H1 (cell line): Measurements from ENCODE around the gene KIF26B. TPM values are rescaled to one million over a fixed set of nuclear protein-coding genes. Genes with fewer than 3 reads are reported as not detected.
"Not testable (repeated sequence)": the region's sequence is repeated elsewhere in the genome, so short reads cannot be mapped to it uniquely, and the experiment has no call there.

Source experiments
- CTCF ChIA-PET: fragments of 300-600 bp; sonication (Branson Sonifier 250); formaldehyde crosslinking; loops from one replicate; lab custom pipeline; 2021; ENCODE audit not compliant: partially characterized antibody; lab: Charles Lee
- POLR2A ChIA-PET: fragments of 300-600 bp; sonication (Branson Sonifier 250); formaldehyde crosslinking; loops from one replicate; lab custom pipeline; 2021; ENCODE audit warnings: inconsistent platforms; ENCODE audit not compliant: partially characterized antibody; lab: Charles Lee
- DNase-seq, 2 experiments: peaks; one replicate each; pipeline versions ENCODE4 v3.0.0 to v3.0.0-alpha.2; 2010 to 2022; ENCODE audit warnings: low spot score in 2 of 2, low read depth in 1 of 2, mixed read lengths in 1 of 2
- FAIRE-seq: peaks from 2 replicates; lab custom pipeline; 2011; peaks lifted over from hg19 to GRCh38; lab: Jason Lieb, UNC
- H2AFZ ChIP-seq: 2 replicates; pipeline ENCODE4 v1.8.1; 2012; ENCODE audit warnings: low read length, inconsistent platforms
- H2AK5ac ChIP-seq: 2 replicates; pipeline ENCODE4 v1.6.1; 2013; ENCODE audit warnings: low read depth, low read length
- H2BK120ac ChIP-seq: replicated peaks from 2 replicates; pipeline ENCODE3; 2013; ENCODE audit warnings: low read depth, low read length, inconsistent platforms
- H2BK12ac ChIP-seq: 2 replicates; pipeline ENCODE4 v1.6.1; 2013; ENCODE audit warnings: low read depth, low read length
- H2BK15ac ChIP-seq: 2 replicates; pipeline ENCODE4 v1.6.1; 2013; ENCODE audit warnings: low read length
- H2BK20ac ChIP-seq: 2 replicates; pipeline ENCODE4 v1.6.1; 2013; ENCODE audit warnings: low read length
- H2BK5ac ChIP-seq: 2 replicates; pipeline ENCODE4 v1.6.1; 2013; ENCODE audit warnings: low read depth, low read length
- H3K14ac ChIP-seq: 2 replicates; pipeline ENCODE4 v1.6.1; 2013; ENCODE audit warnings: inconsistent platforms; ENCODE audit not compliant: insufficient read length
- H3K18ac ChIP-seq: 2 replicates; pipeline ENCODE4 v1.6.1; 2013; ENCODE audit warnings: low read length; ENCODE audit errors: extremely low read depth
- H3K23ac ChIP-seq: 2 replicates; pipeline ENCODE4 v1.6.1; 2013; ENCODE audit warnings: inconsistent platforms; ENCODE audit not compliant: insufficient read length
- H3K23me2 ChIP-seq: 2 replicates; pipeline ENCODE4 v1.6.1; 2013; ENCODE audit warnings: low read depth, low read length
- H3K27ac ChIP-seq: 2 replicates; pipeline ENCODE4 v1.6.1; 2011; ENCODE audit warnings: low read depth, low read length, inconsistent platforms
- H3K27me3 ChIP-seq, 4 experiments: replicated peaks in 1 of 4; 1 replicate in 1 of 4; 2 replicates in 3 of 4; pipeline versions ENCODE4 v1.6.1 to v1.8.1; 2011 to 2013; ENCODE audit warnings: low read length in 3 of 4, mild to moderate bottlenecking in 3 of 4, inconsistent platforms in 2 of 4, mixed read lengths in 2 of 4, moderate library complexity in 1 of 4; ENCODE audit not compliant: control insufficient read depth in 3 of 4, insufficient read depth in 3 of 4; ENCODE audit errors: extremely low read depth in 1 of 4
- H3K36me3 ChIP-seq, 4 experiments: 2 replicates each; pipeline versions ENCODE4 v1.6.1 to v1.8.1; 2011 to 2013; ENCODE audit warnings: mild to moderate bottlenecking in 4 of 4, low read length in 3 of 4, moderate library complexity in 2 of 4, control low read depth in 1 of 4, inconsistent platforms in 1 of 4; ENCODE audit not compliant: insufficient read depth in 4 of 4, control insufficient read depth in 2 of 4
- H3K4ac ChIP-seq: replicated peaks from 2 replicates; pipeline ENCODE3; 2013; ENCODE audit warnings: low read length, low read depth, mixed read lengths, inconsistent platforms; ENCODE audit not compliant: insufficient read length
- H3K4me1 ChIP-seq, 4 experiments: replicated peaks in 1 of 4; 1 replicate in 1 of 4; 2 replicates in 3 of 4; pipeline versions ENCODE4 v1.6.1 to v1.8.1; 2011 to 2013; ENCODE audit warnings: low read length in 3 of 4, inconsistent platforms in 2 of 4, mixed read lengths in 1 of 4; ENCODE audit not compliant: insufficient read depth in 4 of 4, control insufficient read depth in 3 of 4
- H3K4me2 ChIP-seq, 2 experiments: 2 replicates each; pipeline versions ENCODE4 v1.6.1 to v1.8.1; 2011 to 2013; ENCODE audit warnings: low read depth in 2 of 2, low read length in 2 of 2, control low read depth in 1 of 2, inconsistent platforms in 1 of 2, mild to moderate bottlenecking in 1 of 2; ENCODE audit not compliant: insufficient read depth in 1 of 2
- H3K4me3 ChIP-seq, 4 experiments: fragments of 200-600, 300-600 bp in 1 of 4; sonication (generic), shearing (Covaris generic), sonication (Bioruptor Twin) in 1 of 4; 2 replicates each; pipeline versions ENCODE4 v1.5.1 to v1.8.1; 2011 to 2016; ENCODE audit warnings: low read length in 4 of 4, low read depth in 3 of 4, control low read depth in 2 of 4, inconsistent platforms in 2 of 4, mild to moderate bottlenecking in 2 of 4, mixed read lengths in 1 of 4, moderate library complexity in 1 of 4; ENCODE audit not compliant: insufficient read depth in 2 of 4; ENCODE audit errors: extremely low read depth in 1 of 4
- H3K56ac ChIP-seq: replicated peaks from 2 replicates; pipeline ENCODE3; 2013; ENCODE audit warnings: low read depth, mild to moderate bottlenecking, mixed read lengths, low read length, inconsistent platforms; ENCODE audit not compliant: insufficient read length
- H3K79me1 ChIP-seq: 2 replicates; pipeline ENCODE4 v1.6.1; 2013; ENCODE audit warnings: low read depth, low read length, control low read depth
- H3K79me2 ChIP-seq, 2 experiments: 2 replicates each; pipeline versions ENCODE4 v1.6.1 to v1.8.1; 2012 to 2013; ENCODE audit warnings: low read length in 2 of 2, mild to moderate bottlenecking in 2 of 2, inconsistent platforms in 1 of 2; ENCODE audit not compliant: insufficient read depth in 2 of 2, control insufficient read depth in 1 of 2
- H3K9ac ChIP-seq, 4 experiments: replicated peaks in 1 of 4; 1 replicate in 1 of 4; 2 replicates in 3 of 4; pipeline versions ENCODE4 v1.6.1 to v1.8.1; 2011 to 2013; ENCODE audit warnings: low read depth in 3 of 4, low read length in 3 of 4, control low read depth in 2 of 4, mild to moderate bottlenecking in 2 of 4, moderate library complexity in 2 of 4, inconsistent platforms in 1 of 4; ENCODE audit errors: extremely low read depth in 1 of 4
- H3K9me3 ChIP-seq, 2 experiments: 2 replicates each; pipeline versions ENCODE4 v1.6.1 to v1.8.1; 2012 to 2013; ENCODE audit warnings: mild to moderate bottlenecking in 2 of 2, moderate library complexity in 2 of 2, control low read depth in 1 of 2, inconsistent platforms in 1 of 2, low read depth in 1 of 2, low read length in 1 of 2, mixed read lengths in 1 of 2; ENCODE audit not compliant: insufficient read depth in 2 of 2
- H4K20me1 ChIP-seq, 2 experiments: replicated peaks in 1 of 2; 2 replicates each; pipeline versions ENCODE3 to v1.8.1; 2011 to 2013; ENCODE audit warnings: inconsistent platforms in 2 of 2, low read length in 2 of 2, mild to moderate bottlenecking in 1 of 2; ENCODE audit not compliant: insufficient read depth in 2 of 2, control insufficient read depth in 1 of 2
- H4K5ac ChIP-seq: 2 replicates; pipeline ENCODE4 v1.6.1; 2013; ENCODE audit warnings: low read length, low read depth, mixed read lengths, inconsistent platforms; ENCODE audit not compliant: insufficient read length
- H4K8ac ChIP-seq: 2 replicates; pipeline ENCODE4 v1.8.0; 2013; ENCODE audit warnings: mild to moderate bottlenecking, moderate library complexity, low read length, inconsistent platforms; ENCODE audit not compliant: insufficient read depth; ENCODE audit errors: extremely low read depth
- H4K91ac ChIP-seq: replicated peaks from 2 replicates; pipeline ENCODE3; 2013; ENCODE audit warnings: low read length, mixed read lengths, inconsistent platforms; ENCODE audit not compliant: insufficient read length
- WGBS, 2 experiments: shearing (Covaris generic) in 1 of 2; methylation state at CpG; one replicate each; pipeline versions ENCODE4 v1.1.6 to v1.1.7; 2013 to 2015; ENCODE audit warnings: low lambda C conversion rate in 2 of 2, mixed read lengths in 2 of 2, inconsistent platforms in 1 of 2, low coverage in 1 of 2, missing lambda C conversion rate in 1 of 2; ENCODE audit not compliant: insufficient replicate concordance in 2 of 2, insufficient coverage in 1 of 2, insufficient read length in 1 of 2; ENCODE audit errors: extremely low coverage in 1 of 2, missing lambda C conversion rate in 1 of 2; 5-methylcytosine and 5-hydroxymethylcytosine counted together
- polyA plus RNA-seq, 7 experiments: library from polyadenylated mRNA; depleted of rRNA in 3 of 7; stranded (reverse) in 5 of 7; unstranded in 2 of 7; fragments of >200 nt in 5 of 7; fragments of 200-250 nt in 2 of 7; gene quantifications; 1 replicate in 5 of 7; 2 replicates in 1 of 7; 4 replicates in 1 of 7; pipeline versions ENCODE4 v1.2.1 to v1.2.3, GENCODE V29; 2011 to 2013; ENCODE audit warnings: missing spikeins in 2 of 7, mixed read lengths in 2 of 7
- total RNA-seq: library from RNA; stranded (reverse); fragmentation: NEBNext Ultra II Directional; extraction: Animal tissue kit (Norgen Biotek cat#: 25700); gene quantifications from 2 replicates; pipeline ENCODE4 v1.2.1, GENCODE V29; 2021

The KIF26B gene
- total and polyA plus RNA-seq, 2 of the 8 experiments (the other 6 are each of a cell fraction or from before 2014, with no cell fraction given): 0.06 to 0.28 TPM

DNA sequence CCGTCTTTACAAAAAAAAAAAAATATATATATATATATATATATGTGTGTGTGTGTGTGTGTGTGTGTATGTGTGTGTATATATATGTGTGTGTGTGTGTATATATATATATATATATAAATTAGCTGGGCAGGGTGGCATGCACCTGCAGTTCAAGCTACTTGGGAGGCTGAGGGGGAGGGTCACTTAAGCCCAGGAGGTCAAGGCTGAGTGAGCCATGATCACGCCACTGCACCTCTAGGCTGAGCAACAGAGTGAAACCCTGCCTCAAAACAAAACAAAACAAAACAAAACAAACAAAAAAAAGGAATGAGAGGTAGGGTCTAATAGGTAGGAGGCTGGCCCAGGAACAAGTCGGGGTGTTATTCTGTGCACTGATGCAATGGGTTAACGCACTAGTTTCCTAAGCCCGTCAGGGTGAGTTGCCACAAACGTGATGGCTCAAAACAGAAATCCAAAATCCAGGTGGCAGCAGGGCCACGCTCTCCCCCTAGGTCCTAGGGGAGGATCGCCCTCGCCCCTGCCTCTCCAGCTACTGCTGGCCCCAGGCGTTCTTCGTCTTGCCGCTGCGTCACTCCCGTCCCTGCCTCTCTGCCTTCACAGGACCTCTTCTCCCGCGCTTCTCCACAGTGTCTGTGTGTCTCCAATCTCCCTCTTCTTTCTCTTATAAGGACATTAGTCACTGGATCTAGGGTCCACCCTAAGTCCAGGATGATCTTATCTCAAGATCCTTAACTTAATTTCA lies 24.3 kb upstream of the KIF26B start:
- H3K4ac ChIP-seq, FAIRE-seq, H3K79me2 ChIP-seq, H2BK20ac ChIP-seq, H4K20me1 ChIP-seq, H3K27ac ChIP-seq, H3K4me1 ChIP-seq, H3K23me2 ChIP-seq, H2BK12ac ChIP-seq, H3K4me3 ChIP-seq, H2BK5ac ChIP-seq, H3K9me3 ChIP-seq, H3K23ac ChIP-seq, H3K36me3 ChIP-seq, POLR2A ChIA-PET, H2AK5ac ChIP-seq, H4K5ac ChIP-seq, H3K9ac ChIP-seq, DNase-seq, H3K4me2 ChIP-seq, H2BK15ac ChIP-seq, H3K56ac ChIP-seq, H2BK120ac ChIP-seq, H3K14ac ChIP-seq, H3K27me3 ChIP-seq, H2AFZ ChIP-seq, H3K79me1 ChIP-seq, H4K91ac ChIP-seq, H3K18ac ChIP-seq, H4K8ac ChIP-seq: not testable (repeated sequence)
- CTCF ChIA-PET: interaction anchor here (1.5 kb wide), 1 partner anchor 8 kb away, joined by 3 read pairs; no protein-coding TSS in a partner anchor
- WGBS, 2 experiments: 86% methylated on average over 15 of the region's 16 CpGs; no CpG with 5 or more reads in 1 of the 2 experiments
